ENCODE results near the gene L2HGDH. TPM values are rescaled to one million over a fixed set of nuclear protein-coding genes. Genes with fewer than 3 reads are reported as not detected.

Gene L2HGDH
- total RNA-seq, 1 experiment from 2014 or later, result 22.6 TPM

DNA sequence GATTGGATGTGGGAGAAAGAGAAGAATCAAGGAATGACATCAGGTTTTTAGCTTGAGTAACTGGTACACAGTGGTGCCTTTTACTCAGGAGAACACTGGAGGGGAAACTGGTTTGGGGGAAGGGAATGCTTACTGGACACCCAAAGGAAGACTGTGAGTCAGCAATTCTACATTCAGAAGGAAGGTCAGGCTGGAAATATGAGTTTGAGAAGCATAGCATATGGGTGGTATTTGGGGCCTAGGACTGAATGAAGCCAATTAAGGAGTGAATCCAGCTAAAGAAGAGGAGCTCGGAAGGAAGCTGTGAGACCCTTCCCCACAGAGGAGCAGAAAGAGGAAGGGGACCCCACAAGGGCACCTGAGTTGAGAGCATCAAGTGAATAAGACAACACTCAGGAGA lies 35.5 kb upstream of the L2HGDH start:
- Histone ChIP-seq H3K4me2 (ENCODE audit: insufficient read depth, insufficient read length, low read length) (no peak overlapping the region), H3K27ac (ENCODE audit: insufficient read length, low read depth, low read length) (no peak overlapping the region)
- peak overlapping the region in 1 of 3 experiments; percentile 2; a peak in 1 of 7 replicates for H3K27ac Mint-ChIP-seq

More for the DNA sequence above, 35.5 kb upstream of the L2HGDH start:
- Mint-ChIP-seq H3K4me1 (peaks cover 12 to 23% of the 10 kb centered on the region in 2 experiments), H3K36me3 (ENCODE audit: insufficient read depth in 1 of 3, low read depth in 3 of 3) (no peaks in the 10 kb centered on the region), H3K9me3 (no peaks in the 10 kb centered on the region), H3K4me3 (no peak overlapping the region), H3K27me3 (ENCODE audit: low read depth) (no peaks in the 10 kb centered on the region; the same call in 1 of the 2 replicates)
- no CpG with 5 or more reads among the region's 1 CpG for WGBS (ENCODE audit: extremely low coverage, insufficient read length, low lambda C conversion rate)
- Histone ChIP-seq H3K23ac (ENCODE audit: insufficient read length, low read depth, low read length) (no peak overlapping the region), H3T11ph (ENCODE audit: low read length) (no peak overlapping the region), H4K20me1 (ENCODE audit: control insufficient read depth, insufficient read depth, insufficient read length) (no peaks in the 10 kb centered on the region), H4K91ac (ENCODE audit: insufficient read length, low read depth, low read length) (no peak overlapping the region), H3K23me2 (ENCODE audit: insufficient read length, low read depth, low read length, poor library complexity, severe bottlenecking) (no peaks in the 10 kb centered on the region), H3K14ac (ENCODE audit: insufficient read depth, low read length) (no peak overlapping the region), H3K18ac (ENCODE audit: insufficient read length, low read depth, low read length) (no peak overlapping the region), H3K27me3 (ENCODE audit: insufficient read depth, low read length) (no peaks in the 10 kb centered on the region), H3K56ac (ENCODE audit: insufficient read length, low read depth, low read length) (no peak overlapping the region), H2BK15ac (ENCODE audit: low read depth, low read length) (no peak overlapping the region), H3K9ac (ENCODE audit: extremely low read depth, insufficient read length, low read length) (no peak overlapping the region), H4K8ac (replicated peaks; ENCODE audit: insufficient read length, low read depth, low read length) (no peak overlapping the region), H2AK5ac (ENCODE audit: insufficient read length, low read length) (no peak overlapping the region), H3K4ac (ENCODE audit: low read depth, low read length) (no peak overlapping the region), H2BK20ac (ENCODE audit: low read depth, low read length, poor library complexity, severe bottlenecking) (no peak overlapping the region), H2BK5ac (ENCODE audit: insufficient read length, low read length) (no peak overlapping the region), H3K4me1 (ENCODE audit: insufficient read depth, low read length) (no peaks in the 10 kb centered on the region; the same call in 1 of the 2 replicates), H4K5ac (ENCODE audit: insufficient read length, low read depth, low read length) (no peak overlapping the region), H2BK120ac (ENCODE audit: low read depth, low read length, poor library complexity, severe bottlenecking) (no peak overlapping the region), H2AFZ (ENCODE audit: low read length) (no peak overlapping the region), H3K79me1 (ENCODE audit: insufficient read depth, low read depth, low read length, poor library complexity, severe bottlenecking) (no peaks in the 10 kb centered on the region), H3K9me3 (ENCODE audit: control insufficient read depth, low read depth, low read length) (no peaks in the 10 kb centered on the region), H3K79me2 (ENCODE audit: insufficient read depth, low read length) (no peaks in the 10 kb centered on the region; the same call in 1 of the 2 replicates), H2BK12ac (ENCODE audit: insufficient read length, low read depth, low read length) (no peak overlapping the region)
- DNase-seq, result no peak
- TF ChIP-seq, protein P1, sequence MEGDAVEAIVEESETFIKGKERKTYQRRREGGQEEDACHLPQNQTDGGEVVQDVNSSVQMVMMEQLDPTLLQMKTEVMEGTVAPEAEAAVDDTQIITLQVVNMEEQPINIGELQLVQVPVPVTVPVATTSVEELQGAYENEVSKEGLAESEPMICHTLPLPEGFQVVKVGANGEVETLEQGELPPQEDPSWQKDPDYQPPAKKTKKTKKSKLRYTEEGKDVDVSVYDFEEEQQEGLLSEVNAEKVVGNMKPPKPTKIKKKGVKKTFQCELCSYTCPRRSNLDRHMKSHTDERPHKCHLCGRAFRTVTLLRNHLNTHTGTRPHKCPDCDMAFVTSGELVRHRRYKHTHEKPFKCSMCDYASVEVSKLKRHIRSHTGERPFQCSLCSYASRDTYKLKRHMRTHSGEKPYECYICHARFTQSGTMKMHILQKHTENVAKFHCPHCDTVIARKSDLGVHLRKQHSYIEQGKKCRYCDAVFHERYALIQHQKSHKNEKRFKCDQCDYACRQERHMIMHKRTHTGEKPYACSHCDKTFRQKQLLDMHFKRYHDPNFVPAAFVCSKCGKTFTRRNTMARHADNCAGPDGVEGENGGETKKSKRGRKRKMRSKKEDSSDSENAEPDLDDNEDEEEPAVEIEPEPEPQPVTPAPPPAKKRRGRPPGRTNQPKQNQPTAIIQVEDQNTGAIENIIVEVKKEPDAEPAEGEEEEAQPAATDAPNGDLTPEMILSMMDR (conservative IDR thresholded peaks at IDR 0.05), result no peak

Data from H9 (cell line).